ENCODE results near the gene HP.

HP gene

GRCh38 chr16:72085002-72085401 is 30.7 kb downstream of the HP start:
- no peak for DNase-seq (ENCODE audit: low read depth, low spot score)

- no peak for DNase-seq (ENCODE audit: low read depth, low spot score)
Observed at GRCh38 chr16:72091217-72091616, 36.9 kb downstream of the HP start.

- no peak for DNase-seq (ENCODE audit: low read depth, low spot score)
Observed at GRCh38 chr16:72092832-72093447, 38.6 kb downstream of the HP start.

GRCh38 chr16:72093448-72094265 is 39.4 kb downstream of the HP start, which contains the start of the genes DHX38 and TXNL4B:
Gene DHX38, plus strand, starts transcription at chr16:72093847. Its CDS starts 2,311 bp downstream, at chr16:72096158.
Gene TXNL4B, minus strand, starts transcription at chr16:72093620. Its CDS starts 2,871 bp downstream, at chr16:72090749.
- DNase-seq (ENCODE audit: low read depth, low spot score) = peak; percentile 89

GRCh38 chr16:72094266-72094610 is 39.9 kb downstream of the HP start:
- DNase-seq (ENCODE audit: low read depth, low spot score) = peak; percentile 21

GRCh38 chr16:72098936-72099335 is 44.6 kb downstream of the HP start:
- DNase-seq (ENCODE audit: low read depth, low spot score) = no peak

GRCh38 chr16:72099377-72099818 is 45.1 kb downstream of the HP start:
- DNase-seq (ENCODE audit: low read depth, low spot score) = peak; percentile 8

GRCh38 chr16:72101195-72101594 is 46.9 kb downstream of the HP start:
- no peak for DNase-seq (ENCODE audit: low read depth, low spot score)

- no peak for DNase-seq (ENCODE audit: low read depth, low spot score)
Observed at GRCh38 chr16:72104905-72105304, 50.6 kb downstream of the HP start.

GRCh38 chr16:72105978-72106377 is 51.7 kb downstream of the HP start:
- no peak for DNase-seq (ENCODE audit: low read depth, low spot score)

- no peak for DNase-seq (ENCODE audit: low read depth, low spot score)
Observed at GRCh38 chr16:72107371-72107770, 53.1 kb downstream of the HP start.

- no peak for DNase-seq (ENCODE audit: low read depth, low spot score)
Observed at GRCh38 chr16:72108353-72109102, 54.2 kb downstream of the HP start.

- no peak for DNase-seq (ENCODE audit: low read depth, low spot score)
Observed at GRCh38 chr16:72109300-72109699, 55.0 kb downstream of the HP start.

GRCh38 chr16:72109966-72110530 is 55.7 kb downstream of the HP start:
- DNase-seq (ENCODE audit: low read depth, low spot score) = no peak
